ENCODE data around the gene CACNA1I.

Gene CACNA1I

GRCh38 chr22:39563571-39564428 is 6.8 kb upstream of the CACNA1I start (continued):
- TF ChIP-seq, protein P1, sequence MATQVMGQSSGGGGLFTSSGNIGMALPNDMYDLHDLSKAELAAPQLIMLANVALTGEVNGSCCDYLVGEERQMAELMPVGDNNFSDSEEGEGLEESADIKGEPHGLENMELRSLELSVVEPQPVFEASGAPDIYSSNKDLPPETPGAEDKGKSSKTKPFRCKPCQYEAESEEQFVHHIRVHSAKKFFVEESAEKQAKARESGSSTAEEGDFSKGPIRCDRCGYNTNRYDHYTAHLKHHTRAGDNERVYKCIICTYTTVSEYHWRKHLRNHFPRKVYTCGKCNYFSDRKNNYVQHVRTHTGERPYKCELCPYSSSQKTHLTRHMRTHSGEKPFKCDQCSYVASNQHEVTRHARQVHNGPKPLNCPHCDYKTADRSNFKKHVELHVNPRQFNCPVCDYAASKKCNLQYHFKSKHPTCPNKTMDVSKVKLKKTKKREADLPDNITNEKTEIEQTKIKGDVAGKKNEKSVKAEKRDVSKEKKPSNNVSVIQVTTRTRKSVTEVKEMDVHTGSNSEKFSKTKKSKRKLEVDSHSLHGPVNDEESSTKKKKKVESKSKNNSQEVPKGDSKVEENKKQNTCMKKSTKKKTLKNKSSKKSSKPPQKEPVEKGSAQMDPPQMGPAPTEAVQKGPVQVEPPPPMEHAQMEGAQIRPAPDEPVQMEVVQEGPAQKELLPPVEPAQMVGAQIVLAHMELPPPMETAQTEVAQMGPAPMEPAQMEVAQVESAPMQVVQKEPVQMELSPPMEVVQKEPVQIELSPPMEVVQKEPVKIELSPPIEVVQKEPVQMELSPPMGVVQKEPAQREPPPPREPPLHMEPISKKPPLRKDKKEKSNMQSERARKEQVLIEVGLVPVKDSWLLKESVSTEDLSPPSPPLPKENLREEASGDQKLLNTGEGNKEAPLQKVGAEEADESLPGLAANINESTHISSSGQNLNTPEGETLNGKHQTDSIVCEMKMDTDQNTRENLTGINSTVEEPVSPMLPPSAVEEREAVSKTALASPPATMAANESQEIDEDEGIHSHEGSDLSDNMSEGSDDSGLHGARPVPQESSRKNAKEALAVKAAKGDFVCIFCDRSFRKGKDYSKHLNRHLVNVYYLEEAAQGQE (tag by site-specific recombination; IDR thresholded peaks at IDR 0.05) = no peak
- TF ChIP-seq ZNF513 (tag by site-specific recombination; IDR thresholded peaks at IDR 0.05) (no peak), ZNF658 (tag by site-specific recombination; IDR thresholded peaks at IDR 0.05) (no peak), ZNF558 (tag by site-specific recombination; IDR thresholded peaks at IDR 0.05) (no peak), ZNF175 (tag by site-specific recombination; IDR thresholded peaks at IDR 0.05) (no peak), ZNF48 (tag by site-specific recombination; IDR thresholded peaks at IDR 0.05) (0 out of 2 replicates have a peak, but pooled peaks have one; percentile 33), HOXC10 (CRISPR knock-in tag; IDR thresholded peaks at IDR 0.05) (no peak), YY2 (tag by site-specific recombination; IDR thresholded peaks at IDR 0.05) (no peak; the same call in 1 of the 2 replicates), INSM2 (tag by site-specific recombination; IDR thresholded peaks at IDR 0.05) (no peak), ZNF660 (tag by site-specific recombination; IDR thresholded peaks at IDR 0.05) (no peak), ZNF184 (tag by site-specific recombination; IDR thresholded peaks at IDR 0.05) (no peak), ZNF843 (tag by site-specific recombination; IDR thresholded peaks at IDR 0.05) (no peak), ZBTB7A (tag by site-specific recombination; IDR thresholded peaks at IDR 0.05; ENCODE audit: low read depth) (no peak), ZNF785 (tag by site-specific recombination; IDR thresholded peaks at IDR 0.05) (peak; percentile 82; the same call in 1 of the 2 replicates), ZNF792 (tag by site-specific recombination; IDR thresholded peaks at IDR 0.05) (no peak), ZNF549 (tag by site-specific recombination; IDR thresholded peaks at IDR 0.05) (no peak), ZNF24 (tag by site-specific recombination; IDR thresholded peaks at IDR 0.05) (no peak), ZFHX2 (tag by site-specific recombination; conservative IDR thresholded peaks at IDR 0.05) (no peak), ZNF16 (tag by site-specific recombination; IDR thresholded peaks at IDR 0.05; ENCODE audit: low read depth) (no peak), BCL11A (tag by site-specific recombination; IDR thresholded peaks at IDR 0.05; ENCODE audit: low read depth) (no peak), ZNF211 (tag by site-specific recombination; IDR thresholded peaks at IDR 0.05; ENCODE audit: low read depth) (no peak), REPIN1 (tag by site-specific recombination; IDR thresholded peaks at IDR 0.05; ENCODE audit: low read depth) (no peak)
- TF ChIP-seq, protein P2, sequence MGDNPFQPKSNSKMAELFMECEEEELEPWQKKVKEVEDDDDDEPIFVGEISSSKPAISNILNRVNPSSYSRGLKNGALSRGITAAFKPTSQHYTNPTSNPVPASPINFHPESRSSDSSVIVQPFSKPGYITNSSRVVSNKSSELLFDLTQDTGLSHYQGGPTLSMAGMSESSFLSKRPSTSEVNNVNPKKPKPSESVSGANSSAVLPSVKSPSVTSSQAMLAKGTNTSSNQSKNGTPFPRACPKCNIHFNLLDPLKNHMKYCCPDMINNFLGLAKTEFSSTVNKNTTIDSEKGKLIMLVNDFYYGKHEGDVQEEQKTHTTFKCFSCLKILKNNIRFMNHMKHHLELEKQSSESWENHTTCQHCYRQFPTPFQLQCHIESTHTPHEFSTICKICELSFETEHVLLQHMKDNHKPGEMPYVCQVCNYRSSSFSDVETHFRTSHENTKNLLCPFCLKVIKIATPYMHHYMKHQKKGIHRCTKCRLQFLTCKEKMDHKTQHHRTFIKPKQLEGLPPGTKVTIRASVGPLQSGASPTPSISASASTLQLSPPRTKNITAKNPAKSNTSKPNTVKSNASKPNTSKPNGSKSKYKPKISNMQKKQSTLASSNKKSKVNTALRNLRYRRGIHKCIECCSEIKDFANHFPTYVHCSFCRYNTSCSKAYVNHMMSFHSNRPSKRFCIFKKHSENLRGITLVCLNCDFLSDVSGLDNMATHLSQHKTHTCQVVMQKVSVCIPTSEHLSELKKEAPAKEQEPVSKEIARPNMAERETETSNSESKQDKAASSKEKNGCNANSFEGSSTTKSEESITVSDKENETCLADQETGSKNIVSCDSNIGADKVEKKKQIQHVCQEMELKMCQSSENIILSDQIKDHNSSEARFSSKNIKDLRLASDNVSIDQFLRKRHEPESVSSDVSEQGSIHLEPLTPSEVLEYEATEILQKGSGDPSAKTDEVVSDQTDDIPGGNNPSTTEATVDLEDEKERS (tag by site-specific recombination; IDR thresholded peaks at IDR 0.05) = no peak
- TF ChIP-seq, protein P3, sequence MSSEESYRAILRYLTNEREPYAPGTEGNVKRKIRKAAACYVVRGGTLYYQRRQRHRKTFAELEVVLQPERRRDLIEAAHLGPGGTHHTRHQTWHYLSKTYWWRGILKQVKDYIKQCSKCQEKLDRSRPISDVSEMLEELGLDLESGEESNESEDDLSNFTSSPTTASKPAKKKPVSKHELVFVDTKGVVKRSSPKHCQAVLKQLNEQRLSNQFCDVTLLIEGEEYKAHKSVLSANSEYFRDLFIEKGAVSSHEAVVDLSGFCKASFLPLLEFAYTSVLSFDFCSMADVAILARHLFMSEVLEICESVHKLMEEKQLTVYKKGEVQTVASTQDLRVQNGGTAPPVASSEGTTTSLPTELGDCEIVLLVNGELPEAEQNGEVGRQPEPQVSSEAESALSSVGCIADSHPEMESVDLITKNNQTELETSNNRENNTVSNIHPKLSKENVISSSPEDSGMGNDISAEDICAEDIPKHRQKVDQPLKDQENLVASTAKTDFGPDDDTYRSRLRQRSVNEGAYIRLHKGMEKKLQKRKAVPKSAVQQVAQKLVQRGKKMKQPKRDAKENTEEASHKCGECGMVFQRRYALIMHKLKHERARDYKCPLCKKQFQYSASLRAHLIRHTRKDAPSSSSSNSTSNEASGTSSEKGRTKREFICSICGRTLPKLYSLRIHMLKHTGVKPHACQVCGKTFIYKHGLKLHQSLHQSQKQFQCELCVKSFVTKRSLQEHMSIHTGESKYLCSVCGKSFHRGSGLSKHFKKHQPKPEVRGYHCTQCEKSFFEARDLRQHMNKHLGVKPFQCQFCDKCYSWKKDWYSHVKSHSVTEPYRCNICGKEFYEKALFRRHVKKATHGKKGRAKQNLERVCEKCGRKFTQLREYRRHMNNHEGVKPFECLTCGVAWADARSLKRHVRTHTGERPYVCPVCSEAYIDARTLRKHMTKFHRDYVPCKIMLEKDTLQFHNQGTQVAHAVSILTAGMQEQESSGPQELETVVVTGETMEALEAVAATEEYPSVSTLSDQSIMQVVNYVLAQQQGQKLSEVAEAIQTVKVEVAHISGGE (tag by site-specific recombination; conservative IDR thresholded peaks at IDR 0.05; ENCODE audit: low read depth) = no peak

Data from HEK293 (cell line).